Measurements from ENCODE around the gene MACROD1. TPM values are rescaled to one million over a fixed set of nuclear protein-coding genes. Genes with fewer than 3 reads are reported as not detected.

Gene MACROD1
- total RNA-seq, 1 donor from 2014 or later = 12.3 TPM

GRCh38 chr11:64192434-64192833 lies 26.5 kb upstream of the MACROD1 start:
- no peaks in the 10 kb centered on the region for H3K27me3 ChIP-seq (ENCODE audit: control insufficient read depth, insufficient read depth, low read length)
- peaks cover 4% of the 10 kb centered on the region for H3K36me3 ChIP-seq (ENCODE audit: control insufficient read depth, insufficient read depth, low read length)
- no peak for DNase-seq (ENCODE audit: low read depth)
- TF ChIP-seq, protein P1, sequence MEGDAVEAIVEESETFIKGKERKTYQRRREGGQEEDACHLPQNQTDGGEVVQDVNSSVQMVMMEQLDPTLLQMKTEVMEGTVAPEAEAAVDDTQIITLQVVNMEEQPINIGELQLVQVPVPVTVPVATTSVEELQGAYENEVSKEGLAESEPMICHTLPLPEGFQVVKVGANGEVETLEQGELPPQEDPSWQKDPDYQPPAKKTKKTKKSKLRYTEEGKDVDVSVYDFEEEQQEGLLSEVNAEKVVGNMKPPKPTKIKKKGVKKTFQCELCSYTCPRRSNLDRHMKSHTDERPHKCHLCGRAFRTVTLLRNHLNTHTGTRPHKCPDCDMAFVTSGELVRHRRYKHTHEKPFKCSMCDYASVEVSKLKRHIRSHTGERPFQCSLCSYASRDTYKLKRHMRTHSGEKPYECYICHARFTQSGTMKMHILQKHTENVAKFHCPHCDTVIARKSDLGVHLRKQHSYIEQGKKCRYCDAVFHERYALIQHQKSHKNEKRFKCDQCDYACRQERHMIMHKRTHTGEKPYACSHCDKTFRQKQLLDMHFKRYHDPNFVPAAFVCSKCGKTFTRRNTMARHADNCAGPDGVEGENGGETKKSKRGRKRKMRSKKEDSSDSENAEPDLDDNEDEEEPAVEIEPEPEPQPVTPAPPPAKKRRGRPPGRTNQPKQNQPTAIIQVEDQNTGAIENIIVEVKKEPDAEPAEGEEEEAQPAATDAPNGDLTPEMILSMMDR (IDR thresholded peaks at IDR 0.05; ENCODE audit: insufficient read depth, low read length, poor library complexity, severe bottlenecking) = no peak
- no peak overlapping the region for H3K4me3 ChIP-seq (ENCODE audit: low read depth, low read length)

DNA sequence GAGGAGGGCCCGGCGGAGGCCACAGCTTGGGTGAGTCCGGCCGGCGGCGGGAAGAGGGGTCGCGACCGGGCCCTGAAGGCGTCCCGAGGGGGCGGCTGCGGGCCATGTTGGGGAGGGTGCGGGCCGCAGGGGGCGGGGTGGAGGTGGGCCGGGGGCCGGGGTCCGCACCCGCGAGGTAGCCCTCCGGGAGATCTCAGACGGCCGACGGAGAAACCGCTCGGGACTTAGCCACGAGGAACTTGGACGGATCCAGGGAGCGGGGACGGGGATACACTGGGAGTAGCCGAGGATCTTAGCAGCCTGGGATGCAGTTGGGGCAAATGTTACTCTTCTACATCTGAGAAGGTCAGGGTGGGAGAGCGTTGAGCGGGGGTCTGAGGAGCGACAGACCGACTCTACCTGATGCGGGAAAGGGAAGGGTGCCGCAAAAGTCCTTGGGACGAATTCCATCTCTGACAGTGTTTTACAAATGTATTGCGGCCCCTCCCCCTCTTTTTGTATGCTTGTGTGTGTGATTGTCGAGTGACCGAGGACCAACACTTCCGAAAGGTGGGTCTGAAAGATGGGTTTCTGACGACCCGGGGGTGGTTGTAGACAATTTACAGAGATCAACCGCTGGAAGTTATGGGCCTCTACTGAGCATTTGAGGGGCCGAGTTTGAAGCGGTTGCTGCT lies 20.7 kb upstream of the MACROD1 start:
- Histone ChIP-seq H3K4me3 (ENCODE audit: low read depth, low read length) (no peak overlapping the region), H3K27me3 (ENCODE audit: control insufficient read depth, insufficient read depth, low read length) (no peaks in the 10 kb centered on the region), H3K36me3 (ENCODE audit: control insufficient read depth, insufficient read depth, low read length) (no peaks in the 10 kb centered on the region)
- TF ChIP-seq, protein P1 (IDR thresholded peaks at IDR 0.05; ENCODE audit: insufficient read depth, low read length, poor library complexity, severe bottlenecking) = no peak
- DNase-seq (ENCODE audit: low read depth) = no peak

- TF ChIP-seq, protein P1 (IDR thresholded peaks at IDR 0.05; ENCODE audit: insufficient read depth, low read length, poor library complexity, severe bottlenecking) = peak; percentile 49
- no peaks in the 10 kb centered on the region for H3K27me3 ChIP-seq (ENCODE audit: control insufficient read depth, insufficient read depth, low read length)
- peak; percentile 99 for DNase-seq (ENCODE audit: low read depth)
- no peaks in the 10 kb centered on the region for H3K36me3 ChIP-seq (ENCODE audit: control insufficient read depth, insufficient read depth, low read length)
- H3K4me3 ChIP-seq (ENCODE audit: low read depth, low read length) = peak within 1 kb of the TSS; percentile 58
Measured at GRCh38 chr11:64185693-64186491, 20.0 kb upstream of the MACROD1 start, which contains the start of gene STIP1. STIP1 (plus strand) TSS chr11:64186171; CDS start chr11:64186262, 91 bp downstream.

- Histone ChIP-seq H3K27me3 (ENCODE audit: control insufficient read depth, insufficient read depth, low read length) (no peaks in the 10 kb centered on the region), H3K36me3 (ENCODE audit: control insufficient read depth, insufficient read depth, low read length) (no peaks in the 10 kb centered on the region), H3K4me3 (ENCODE audit: low read depth, low read length) (peak overlapping the region; percentile 58)
- TF ChIP-seq, protein P1 (IDR thresholded peaks at IDR 0.05; ENCODE audit: insufficient read depth, low read length, poor library complexity, severe bottlenecking) = no peak
- DNase-seq (ENCODE audit: low read depth) = no peak
Measured at GRCh38 chr11:64185175-64185692, 19.3 kb upstream of the MACROD1 start.

GRCh38 chr11:64183890-64184289 lies 18.0 kb upstream of the MACROD1 start:
- H3K4me3 ChIP-seq (ENCODE audit: low read depth, low read length) = no peak overlapping the region
- H3K27me3 ChIP-seq (ENCODE audit: control insufficient read depth, insufficient read depth, low read length) = no peaks in the 10 kb centered on the region
- TF ChIP-seq, protein P1 (IDR thresholded peaks at IDR 0.05; ENCODE audit: insufficient read depth, low read length, poor library complexity, severe bottlenecking) = no peak
- no peak for DNase-seq (ENCODE audit: low read depth)
- no peaks in the 10 kb centered on the region for H3K36me3 ChIP-seq (ENCODE audit: control insufficient read depth, insufficient read depth, low read length)

Measured in kidney epithelial cell (primary cell).